ENCODE data around the gene RNF39.

Gene RNF39

DNA sequence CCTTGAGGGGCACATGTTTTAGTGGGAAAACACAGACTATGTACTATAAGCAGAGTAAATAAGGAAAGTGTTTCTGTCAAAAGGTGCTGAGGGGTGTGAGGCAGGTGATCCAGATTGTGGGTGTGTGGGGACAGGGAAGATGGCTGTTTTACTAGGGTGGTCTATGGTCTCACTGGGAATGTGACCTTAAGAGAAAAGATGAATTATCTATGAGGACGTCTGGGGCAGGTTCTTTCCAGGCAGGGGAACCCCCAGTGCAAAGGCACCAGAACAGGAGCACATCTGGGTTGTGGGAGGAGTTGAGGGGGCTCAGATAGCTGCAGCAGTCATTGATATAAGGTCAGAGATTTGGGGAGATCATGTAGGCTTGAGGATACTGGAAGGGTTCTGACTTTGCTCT, 32.7 kb downstream of the RNF39 start:
- Histone ChIP-seq H3K9me2 (replicated peaks; ENCODE audit: insufficient read depth, low read length) (no peaks in the 10 kb centered on the region), H3K9ac (ENCODE audit: low read length) (no peak overlapping the region), H2AFZ (ENCODE audit: low read depth, low read length, severe bottlenecking) (no peak overlapping the region), H3K4me2 (ENCODE audit: low read depth, low read length, poor library complexity, severe bottlenecking) (no peak overlapping the region), H3F3A (ENCODE audit: insufficient read depth) (no peaks in the 10 kb centered on the region), H3K27ac (ENCODE audit: low read depth, low read length) (no peak overlapping the region), H3K4me3 (ENCODE audit: insufficient read depth, low read length, poor library complexity, severe bottlenecking) (no peak overlapping the region), H4K20me1 (ENCODE audit: low read depth, low read length) (no peaks in the 10 kb centered on the region), H3K36me3 (ENCODE audit: low read length) (no peaks in the 10 kb centered on the region), H3K9me3 (ENCODE audit: insufficient read depth, low read length) (no peaks in the 10 kb centered on the region), H3K27me3 (ENCODE audit: low read length) (no peaks in the 10 kb centered on the region), H3K79me2 (ENCODE audit: insufficient read depth, low read length) (no peaks in the 10 kb centered on the region)
- TF ChIP-seq, protein P1, sequence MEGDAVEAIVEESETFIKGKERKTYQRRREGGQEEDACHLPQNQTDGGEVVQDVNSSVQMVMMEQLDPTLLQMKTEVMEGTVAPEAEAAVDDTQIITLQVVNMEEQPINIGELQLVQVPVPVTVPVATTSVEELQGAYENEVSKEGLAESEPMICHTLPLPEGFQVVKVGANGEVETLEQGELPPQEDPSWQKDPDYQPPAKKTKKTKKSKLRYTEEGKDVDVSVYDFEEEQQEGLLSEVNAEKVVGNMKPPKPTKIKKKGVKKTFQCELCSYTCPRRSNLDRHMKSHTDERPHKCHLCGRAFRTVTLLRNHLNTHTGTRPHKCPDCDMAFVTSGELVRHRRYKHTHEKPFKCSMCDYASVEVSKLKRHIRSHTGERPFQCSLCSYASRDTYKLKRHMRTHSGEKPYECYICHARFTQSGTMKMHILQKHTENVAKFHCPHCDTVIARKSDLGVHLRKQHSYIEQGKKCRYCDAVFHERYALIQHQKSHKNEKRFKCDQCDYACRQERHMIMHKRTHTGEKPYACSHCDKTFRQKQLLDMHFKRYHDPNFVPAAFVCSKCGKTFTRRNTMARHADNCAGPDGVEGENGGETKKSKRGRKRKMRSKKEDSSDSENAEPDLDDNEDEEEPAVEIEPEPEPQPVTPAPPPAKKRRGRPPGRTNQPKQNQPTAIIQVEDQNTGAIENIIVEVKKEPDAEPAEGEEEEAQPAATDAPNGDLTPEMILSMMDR (IDR thresholded peaks at IDR 0.05; ENCODE audit: insufficient read depth, low read length, poor library complexity, severe bottlenecking): no peak
- no peak for TF ChIP-seq EZH2phosphoT487 (conservative IDR thresholded peaks at IDR 0.05; ENCODE audit: low read length)

DNA sequence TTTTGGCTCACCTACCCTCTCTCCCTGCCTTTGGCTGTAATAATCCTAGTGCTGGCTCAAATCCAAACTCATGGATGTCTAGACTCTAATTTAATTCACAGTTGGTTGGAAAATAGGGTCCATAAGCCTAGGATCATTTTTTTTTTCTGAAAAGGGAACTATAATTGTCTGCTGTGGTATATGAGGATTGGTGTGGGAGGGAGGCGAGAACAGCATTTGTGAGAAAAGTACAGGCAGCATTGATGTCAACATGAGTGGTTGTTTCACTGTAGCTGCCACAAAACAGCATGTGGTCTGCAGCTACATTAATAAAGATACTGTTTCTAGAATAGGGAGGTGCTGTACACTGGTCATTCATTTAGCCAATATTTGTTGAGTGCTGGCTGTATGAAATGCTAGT, 33.1 kb downstream of the RNF39 start:
- Histone ChIP-seq H3K4me2 (ENCODE audit: low read depth, low read length, poor library complexity, severe bottlenecking) (no peak overlapping the region), H3K4me3 (ENCODE audit: insufficient read depth, low read length, poor library complexity, severe bottlenecking) (no peak overlapping the region), H4K20me1 (ENCODE audit: low read depth, low read length) (no peaks in the 10 kb centered on the region), H3F3A (ENCODE audit: insufficient read depth) (no peaks in the 10 kb centered on the region), H2AFZ (ENCODE audit: low read depth, low read length, severe bottlenecking) (no peak overlapping the region), H3K9me3 (ENCODE audit: insufficient read depth, low read length) (no peaks in the 10 kb centered on the region), H3K27me3 (ENCODE audit: low read length) (no peaks in the 10 kb centered on the region), H3K9me2 (replicated peaks; ENCODE audit: insufficient read depth, low read length) (no peaks in the 10 kb centered on the region), H3K79me2 (ENCODE audit: insufficient read depth, low read length) (no peaks in the 10 kb centered on the region), H3K9ac (ENCODE audit: low read length) (no peak overlapping the region), H3K36me3 (ENCODE audit: low read length) (no peaks in the 10 kb centered on the region), H3K27ac (ENCODE audit: low read depth, low read length) (no peak overlapping the region)
- TF ChIP-seq EZH2phosphoT487 (conservative IDR thresholded peaks at IDR 0.05; ENCODE audit: low read length): no peak
- TF ChIP-seq, protein P1 (IDR thresholded peaks at IDR 0.05; ENCODE audit: insufficient read depth, low read length, poor library complexity, severe bottlenecking): no peak

DNA sequence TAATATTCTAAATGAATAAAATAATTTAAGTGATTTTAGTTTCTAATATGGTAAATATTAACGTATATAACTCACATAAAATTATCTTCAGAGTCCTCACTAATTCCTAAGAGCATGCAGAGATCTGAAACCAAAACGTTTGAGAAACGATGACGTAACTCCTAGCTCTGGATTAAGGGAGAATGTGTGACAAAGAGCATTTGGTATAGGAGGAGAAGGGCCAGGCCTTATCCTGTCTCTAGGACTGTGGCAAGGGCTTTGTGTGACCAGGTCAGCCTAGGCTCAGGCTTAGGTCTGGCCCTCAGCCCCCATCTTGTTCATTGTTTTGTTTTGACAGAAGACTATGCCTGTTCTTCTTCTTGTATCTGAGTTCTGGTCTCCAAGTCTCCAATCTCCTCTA, 33.7 kb downstream of the RNF39 start:
- Histone ChIP-seq H3K36me3 (ENCODE audit: low read length) (no peaks in the 10 kb centered on the region), H3K9ac (ENCODE audit: low read length) (no peak overlapping the region), H3K27me3 (ENCODE audit: low read length) (no peaks in the 10 kb centered on the region), H3K4me3 (ENCODE audit: insufficient read depth, low read length, poor library complexity, severe bottlenecking) (no peak overlapping the region), H2AFZ (ENCODE audit: low read depth, low read length, severe bottlenecking) (no peak overlapping the region), H3K79me2 (ENCODE audit: insufficient read depth, low read length) (no peaks in the 10 kb centered on the region), H3F3A (ENCODE audit: insufficient read depth) (no peaks in the 10 kb centered on the region), H3K9me2 (replicated peaks; ENCODE audit: insufficient read depth, low read length) (no peaks in the 10 kb centered on the region), H3K9me3 (ENCODE audit: insufficient read depth, low read length) (no peaks in the 10 kb centered on the region), H3K27ac (ENCODE audit: low read depth, low read length) (no peak overlapping the region), H4K20me1 (ENCODE audit: low read depth, low read length) (no peaks in the 10 kb centered on the region), H3K4me2 (ENCODE audit: low read depth, low read length, poor library complexity, severe bottlenecking) (no peak overlapping the region)
- no peak for TF ChIP-seq EZH2phosphoT487 (conservative IDR thresholded peaks at IDR 0.05; ENCODE audit: low read length)
- TF ChIP-seq, protein P1 (IDR thresholded peaks at IDR 0.05; ENCODE audit: insufficient read depth, low read length, poor library complexity, severe bottlenecking): no peak
